Colonic mucosa (tissue), 4 donors: ENCODE results near the gene LRRC42. TPM values are rescaled to one million over a fixed set of nuclear protein-coding genes. Genes with fewer than 3 reads are reported as not detected.

Source experiments
- DNase-seq: peaks from one replicate; pipeline ENCODE4 v3.0.0-alpha.2; 2020
- H3K27ac ChIP-seq: fragments of 200-600 bp; one replicate; pipeline ENCODE4 v1.8.0; 2021
- H3K27me3 ChIP-seq: fragments of 200-600 bp; one replicate; pipeline ENCODE4 v1.8.0; 2021
- H3K36me3 ChIP-seq: fragments of 200-600 bp; one replicate; pipeline ENCODE4 v1.8.0; 2021
- H3K4me1 ChIP-seq: fragments of 200-600 bp; one replicate; pipeline ENCODE4 v1.8.0; 2021; ENCODE audit warnings: mild to moderate bottlenecking
- H3K4me3 ChIP-seq: fragments of 200-600 bp; one replicate; pipeline ENCODE4 v1.8.0; 2021
- H3K9ac ChIP-seq, 2 donors: one replicate each; pipeline ENCODE4 v1.7.0; 2013; ENCODE audit warnings: control low read depth in 2 of 2, low read depth in 2 of 2, low read length in 2 of 2
- H3K9me3 ChIP-seq: fragments of 200-600 bp; one replicate; pipeline ENCODE4 v1.8.0; 2021
- CTCF ChIP-seq: fragments of 200-600 bp; IDR thresholded peaks from one replicate; pipeline ENCODE4 v1.8.0; 2022; ENCODE audit warnings: antibody characterized with exemption, mild to moderate bottlenecking
- intact Hi-C: fragments of 100-400 bp; cut with DNase I; formaldehyde crosslinking; loops from one replicate; pipeline ENCODE4 v1.14.1; 2022
- total RNA-seq, 2 donors: library from RNA; stranded (reverse); fragmentation: NEBNext Ultra II Directional in 1 of 2; extraction: Animal tissue kit (Norgen Biotek cat#: 25700) in 1 of 2; gene quantifications; one replicate each; pipeline ENCODE4 v1.2.1, GENCODE V29; 2021
- donor health status: healthy.
- donor health status: DM: no; HTN: no; CAD: no.
- donor health status: DM: no; HTN: no; CAD: no.

Gene LRRC42
- total RNA-seq, 2 donors from 2014 or later = 23.2 to 24.8 TPM

GRCh38 chr1:53975861-53976260, 29.7 kb downstream of the LRRC42 start:
- TF ChIP-seq CTCF = no peak
- Histone ChIP-seq H3K9me3 (no peaks in the 10 kb centered on the region), H3K27ac (no peak overlapping the region), H3K9ac (no peak overlapping the region), H3K4me1 (no peaks in the 10 kb centered on the region), H3K4me3 (no peak overlapping the region), H3K36me3 (no peaks in the 10 kb centered on the region), H3K27me3 (no peaks in the 10 kb centered on the region)
- intact Hi-C loops = no loop called here
- no peak for DNase-seq

- H3K9ac ChIP-seq = no peak overlapping the region
- no peaks in the 10 kb centered on the region for H3K4me1 ChIP-seq
- TF ChIP-seq CTCF = no peak
- no peaks in the 10 kb centered on the region for H3K27me3 ChIP-seq
- intact Hi-C loops = no loop called here
- H3K4me3 ChIP-seq = no peak overlapping the region
- H3K27ac ChIP-seq = no peak overlapping the region
- H3K9me3 ChIP-seq = no peaks in the 10 kb centered on the region
- H3K36me3 ChIP-seq = no peaks in the 10 kb centered on the region
- DNase-seq = no peak
These were observed 33.7 kb downstream of the LRRC42 start for GRCh38 chr1:53979712-53980450.

GRCh38 chr1:53981220-53981619, 35.1 kb downstream of the LRRC42 start:
- no peak overlapping the region for H3K27ac ChIP-seq
- H3K27me3 ChIP-seq = no peaks in the 10 kb centered on the region
- no peak overlapping the region for H3K9ac ChIP-seq
- no peak overlapping the region for H3K4me3 ChIP-seq
- no peaks in the 10 kb centered on the region for H3K36me3 ChIP-seq
- intact Hi-C loops = no loop called here
- H3K9me3 ChIP-seq = no peaks in the 10 kb centered on the region
- no peak for DNase-seq
- no peaks in the 10 kb centered on the region for H3K4me1 ChIP-seq
- TF ChIP-seq CTCF = no peak

- intact Hi-C loops = no loop called here
- H3K9ac ChIP-seq = peak overlapping the region in 1 of 2 donors; percentile 41
- no peak overlapping the region for H3K27ac ChIP-seq
- H3K27me3 ChIP-seq = no peaks in the 10 kb centered on the region
- TF ChIP-seq CTCF = no peak
- peak; percentile 32 for DNase-seq
- no peaks in the 10 kb centered on the region for H3K4me1 ChIP-seq
- H3K4me3 ChIP-seq = peak overlapping the region; percentile 10
- H3K36me3 ChIP-seq = no peaks in the 10 kb centered on the region
- H3K9me3 ChIP-seq = no peaks in the 10 kb centered on the region
These were observed 36.0 kb downstream of the LRRC42 start for GRCh38 chr1:53982034-53982762.

GRCh38 chr1:53982763-53983104, 36.6 kb downstream of the LRRC42 start:
- Histone ChIP-seq H3K27ac (no peak overlapping the region), H3K9me3 (no peaks in the 10 kb centered on the region), H3K36me3 (no peaks in the 10 kb centered on the region), H3K4me3 (peak overlapping the region; percentile 10), H3K9ac (peak overlapping the region in 1 of 2 donors; percentile 41), H3K4me1 (no peaks in the 10 kb centered on the region), H3K27me3 (no peaks in the 10 kb centered on the region)
- intact Hi-C loops = no loop called here
- TF ChIP-seq CTCF = no peak
- no peak for DNase-seq
